ENCODE data around the gene AGPAT1.

Gene AGPAT1

GRCh38 chr6:32140420-32141046 lies 35.4 kb downstream of the AGPAT1 start:
- no peaks in the 10 kb centered on the region for H3K9me3 Mint-ChIP-seq
- no peak overlapping the region for H3K4me3 Mint-ChIP-seq
- no peaks in the 10 kb centered on the region for H3K4me1 Mint-ChIP-seq (ENCODE audit: low read depth)
- peak overlapping the region; percentile 38 for H3K27ac Mint-ChIP-seq
- no peaks in the 10 kb centered on the region for H3K36me3 Mint-ChIP-seq (ENCODE audit: low read depth)
- H3K27me3 Mint-ChIP-seq, result peaks cover 5% of the 10 kb centered on the region

- H3K27me3 Mint-ChIP-seq, result peaks cover 8% of the 10 kb centered on the region
- no peaks in the 10 kb centered on the region for H3K4me1 Mint-ChIP-seq (ENCODE audit: low read depth)
- H3K9me3 Mint-ChIP-seq, result no peaks in the 10 kb centered on the region
- no peaks in the 10 kb centered on the region for H3K36me3 Mint-ChIP-seq (ENCODE audit: low read depth)
- H3K4me3 Mint-ChIP-seq, result no peak overlapping the region
- no peak overlapping the region for H3K27ac Mint-ChIP-seq
These were observed 36.3 kb downstream of the AGPAT1 start for GRCh38 chr6:32139590-32139989.

GRCh38 chr6:32137454-32137853 lies 38.4 kb downstream of the AGPAT1 start:
- no peak overlapping the region for H3K4me3 Mint-ChIP-seq

GRCh38 chr6:32133786-32134185 lies 42.1 kb downstream of the AGPAT1 start:
- Mint-ChIP-seq H3K4me3 (no peak overlapping the region), H3K9me3 (no peaks in the 10 kb centered on the region), H3K36me3 (ENCODE audit: low read depth) (no peaks in the 10 kb centered on the region), H3K27me3 (peaks cover 6% of the 10 kb centered on the region), H3K4me1 (ENCODE audit: low read depth) (peaks cover 19% of the 10 kb centered on the region), H3K27ac (no peak overlapping the region)

More at GRCh38 chr6:32137454-32137853, 38.4 kb downstream of the AGPAT1 start:
- peaks cover 11% of the 10 kb centered on the region for H3K27me3 Mint-ChIP-seq
- H3K9me3 Mint-ChIP-seq, result no peaks in the 10 kb centered on the region
- no peak overlapping the region for H3K27ac Mint-ChIP-seq
- H3K4me1 Mint-ChIP-seq (ENCODE audit: low read depth), result no peaks in the 10 kb centered on the region
- no peaks in the 10 kb centered on the region for H3K36me3 Mint-ChIP-seq (ENCODE audit: low read depth)

- H3K9me3 Mint-ChIP-seq, result no peaks in the 10 kb centered on the region
- peak overlapping the region; percentile 6 for H3K27ac Mint-ChIP-seq
- H3K27me3 Mint-ChIP-seq, result peaks cover 6% of the 10 kb centered on the region
- H3K4me1 Mint-ChIP-seq (ENCODE audit: low read depth), result peaks cover 32% of the 10 kb centered on the region
- H3K36me3 Mint-ChIP-seq (ENCODE audit: low read depth), result peaks cover under 1% of the 10 kb centered on the region
- H3K4me3 Mint-ChIP-seq, result no peak overlapping the region
These were observed 43.8 kb downstream of the AGPAT1 start for GRCh38 chr6:32132110-32132509.

GRCh38 chr6:32131439-32131948 lies 44.4 kb downstream of the AGPAT1 start:
- H3K4me1 Mint-ChIP-seq (ENCODE audit: low read depth), result peaks cover 38% of the 10 kb centered on the region
- H3K4me3 Mint-ChIP-seq, result no peak overlapping the region
- H3K36me3 Mint-ChIP-seq (ENCODE audit: low read depth), result peaks cover 7% of the 10 kb centered on the region
- no peaks in the 10 kb centered on the region for H3K9me3 Mint-ChIP-seq
- H3K27me3 Mint-ChIP-seq, result peaks cover 6% of the 10 kb centered on the region
- H3K27ac Mint-ChIP-seq, result no peak overlapping the region

GRCh38 chr6:32129297-32130088 lies 46.4 kb downstream of the AGPAT1 start:
- peak overlapping the region; percentile 99 for H3K4me3 Mint-ChIP-seq
- H3K27me3 Mint-ChIP-seq, result peaks cover 3% of the 10 kb centered on the region
- peaks cover 47% of the 10 kb centered on the region for H3K4me1 Mint-ChIP-seq (ENCODE audit: low read depth)
- H3K36me3 Mint-ChIP-seq (ENCODE audit: low read depth), result peaks cover 16% of the 10 kb centered on the region
- peak overlapping the region; percentile 87 for H3K27ac Mint-ChIP-seq
- no peaks in the 10 kb centered on the region for H3K9me3 Mint-ChIP-seq

GRCh38 chr6:32128751-32129296 lies 47.1 kb downstream of the AGPAT1 start:
- Mint-ChIP-seq H3K36me3 (ENCODE audit: low read depth) (peaks cover 21% of the 10 kb centered on the region), H3K27ac (no peak overlapping the region), H3K4me3 (peak overlapping the region; percentile 99), H3K4me1 (ENCODE audit: low read depth) (peaks cover 52% of the 10 kb centered on the region), H3K27me3 (peaks cover under 1% of the 10 kb centered on the region), H3K9me3 (no peaks in the 10 kb centered on the region)

GRCh38 chr6:32127717-32128592 lies 47.9 kb downstream of the AGPAT1 start, which contains the start of gene ATF6B:
Gene ATF6B (minus strand): TSS chr6:32128246. CDS start chr6:32128207, 39 bp downstream.
- Mint-ChIP-seq H3K27ac (peak within 1 kb of the TSS; percentile 98), H3K9me3 (no peaks in the 10 kb centered on the region), H3K36me3 (ENCODE audit: low read depth) (peaks cover 21% of the 10 kb centered on the region), H3K4me3 (peak within 1 kb of the TSS; percentile 99), H3K27me3 (no peaks in the 10 kb centered on the region), H3K4me1 (ENCODE audit: low read depth) (peaks cover 52% of the 10 kb centered on the region)

GRCh38 chr6:32127409-32127716 lies 48.5 kb downstream of the AGPAT1 start:
- H3K9me3 Mint-ChIP-seq, result no peaks in the 10 kb centered on the region
- peaks cover 52% of the 10 kb centered on the region for H3K4me1 Mint-ChIP-seq (ENCODE audit: low read depth)
- H3K36me3 Mint-ChIP-seq (ENCODE audit: low read depth), result peaks cover 21% of the 10 kb centered on the region
- peak overlapping the region; percentile 99 for H3K4me3 Mint-ChIP-seq
- H3K27ac Mint-ChIP-seq, result peak overlapping the region; percentile 98
- H3K27me3 Mint-ChIP-seq, result no peaks in the 10 kb centered on the region

- H3K27me3 Mint-ChIP-seq, result no peaks in the 10 kb centered on the region
- H3K36me3 Mint-ChIP-seq (ENCODE audit: low read depth), result peaks cover 25% of the 10 kb centered on the region
- no peaks in the 10 kb centered on the region for H3K9me3 Mint-ChIP-seq
- H3K4me3 Mint-ChIP-seq, result peak overlapping the region; percentile 99
- H3K4me1 Mint-ChIP-seq (ENCODE audit: low read depth), result peaks cover 52% of the 10 kb centered on the region
- H3K27ac Mint-ChIP-seq, result peak overlapping the region; percentile 98
These were observed 49.0 kb downstream of the AGPAT1 start for GRCh38 chr6:32126880-32127279.

GRCh38 chr6:32123681-32124080 lies 52.2 kb downstream of the AGPAT1 start:
- Mint-ChIP-seq H3K27ac (no peak overlapping the region), H3K9me3 (no peaks in the 10 kb centered on the region), H3K36me3 (ENCODE audit: low read depth) (peaks cover 49% of the 10 kb centered on the region), H3K27me3 (no peaks in the 10 kb centered on the region), H3K4me1 (ENCODE audit: low read depth) (peaks cover 36% of the 10 kb centered on the region), H3K4me3 (no peak overlapping the region)

- H3K36me3 Mint-ChIP-seq (ENCODE audit: low read depth), result peaks cover 49% of the 10 kb centered on the region
- H3K27me3 Mint-ChIP-seq, result no peaks in the 10 kb centered on the region
- H3K27ac Mint-ChIP-seq, result no peak overlapping the region
- H3K4me1 Mint-ChIP-seq (ENCODE audit: low read depth), result peaks cover 10% of the 10 kb centered on the region
- no peak overlapping the region for H3K4me3 Mint-ChIP-seq
- no peaks in the 10 kb centered on the region for H3K9me3 Mint-ChIP-seq
These were observed 55.3 kb downstream of the AGPAT1 start for GRCh38 chr6:32120573-32121059.
